Gastrocnemius medialis (tissue), 4 donors: ENCODE results near the gene ERC2. TPM values are rescaled to one million over a fixed set of nuclear protein-coding genes. Genes with fewer than 3 reads are reported as not detected.

ENCODE experiments used
- ATAC-seq, 2 donors: fragments of 150-250 bp; one replicate each; pipeline ENCODE4 v1.9.1; 2016
- DNase-seq, 2 donors: peaks; one replicate each; pipeline ENCODE4 v3.0.0-alpha.2; 2019
- H3K27ac ChIP-seq, 4 donors: fragments of 200-600 bp; sonication (generic); 1 replicate in 1 of 4; 2 replicates in 3 of 4; pipeline ENCODE4 v1.5.1; 2016 to 2018; ENCODE audit warnings: mild to moderate bottlenecking in 2 of 4, moderate library complexity in 1 of 4
- H3K27me3 ChIP-seq, 3 donors: fragments of 200-600 bp; sonication (generic) in 2 of 3; 1 replicate in 1 of 3; 2 replicates in 2 of 3; pipeline versions ENCODE4 v1.5.1 to v1.6.0; 2016 to 2019; ENCODE audit warnings: mild to moderate bottlenecking in 1 of 3, moderate library complexity in 1 of 3
- H3K36me3 ChIP-seq, 2 donors: fragments of 200-600 bp; sonication (generic) in 1 of 2; one replicate each; pipeline ENCODE4 v1.5.1; 2017 to 2018
- H3K4me1 ChIP-seq, 2 donors: fragments of 200-600 bp; sonication (generic) in 1 of 2; one replicate each; pipeline ENCODE4 v1.5.1; 2016 to 2017; ENCODE audit warnings: mild to moderate bottlenecking in 2 of 2
- H3K4me3 ChIP-seq, 4 donors: fragments of 200-600 bp; sonication (generic) in 3 of 4; 1 replicate in 1 of 4; 2 replicates in 3 of 4; pipeline ENCODE4 v1.5.1; 2016 to 2019; ENCODE audit warnings: mild to moderate bottlenecking in 2 of 4
- H3K9me3 ChIP-seq, 3 donors: fragments of 200-600 bp; sonication (generic) in 2 of 3; 1 replicate in 1 of 3; 2 replicates in 2 of 3; pipeline ENCODE4 v1.5.1; 2016 to 2019
- POLR2A ChIP-seq, 2 donors: fragments of 450-650 bp; IDR thresholded peaks; one replicate each; pipeline ENCODE4 v1.6.1; 2017; ENCODE audit warnings: antibody characterized with exemption in 2 of 2, mild to moderate bottlenecking in 2 of 2, moderate library complexity in 2 of 2
- in situ Hi-C, 4 donors: fragments of 200-750 bp; cut with MboI; loops; one replicate each; pipeline versions ENCODE4 v1.15.0 to v1.8.0; 2017; ENCODE audit warnings: low sequenced_read_pairs in 4 of 4
- intact Hi-C: fragments of 100-400 bp; cut with DNase I; formaldehyde crosslinking; loops from one replicate; pipeline ENCODE4 v1.15.1; 2023; ENCODE audit warnings: low total_unique reads
- total RNA-seq, 4 donors: library from RNA; depleted of rRNA; stranded (reverse); fragments of >200 nt; gene quantifications; one replicate each; pipeline versions ENCODE4 v1.1.0 to v1.2.3, GENCODE V29; 2016
- TF ChIP-seq, protein P1 (sequence below), 5 experiments: fragments of 450-650 bp in 3 of 5; fragments of 200-600 bp in 2 of 5; sonication (generic) in 2 of 5; IDR thresholded peaks in 4 of 5; conservative IDR thresholded peaks in 1 of 5; 1 replicate in 4 of 5; 2 replicates in 1 of 5; pipeline ENCODE4 v1.5.1; 2016 to 2019; ENCODE audit warnings: antibody characterized with exemption in 5 of 5, mild to moderate bottlenecking in 3 of 5, moderate library complexity in 3 of 5

Gene ERC2
- total RNA-seq, 4 donors from 2014 or later: not detected

DNA sequence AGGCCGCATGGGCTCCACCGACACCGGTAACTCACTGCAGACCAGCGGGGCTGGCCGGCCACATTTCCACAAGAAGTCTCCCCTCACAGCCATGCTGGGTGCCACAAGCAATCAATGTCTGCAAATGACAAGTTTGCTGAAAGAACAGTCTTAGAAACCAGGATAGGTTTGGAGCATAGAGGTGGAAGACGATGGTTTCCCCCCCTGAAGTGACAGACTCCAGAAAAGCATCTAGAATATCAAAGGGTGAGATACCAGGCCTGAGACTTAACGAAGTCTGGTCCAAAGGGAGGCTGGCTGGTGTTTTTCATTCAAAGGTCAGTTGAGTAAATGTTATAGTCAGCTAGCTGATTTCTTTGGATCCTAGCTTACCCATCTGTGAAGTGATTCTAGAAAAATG is 931.1 kb downstream of the ERC2 start:
- ATAC-seq: no peak
- in situ Hi-C loops (no loop called here), intact Hi-C loops (no loop called here)
- H3K4me3 ChIP-seq: no peak overlapping the region
- TF ChIP-seq, protein P1, sequence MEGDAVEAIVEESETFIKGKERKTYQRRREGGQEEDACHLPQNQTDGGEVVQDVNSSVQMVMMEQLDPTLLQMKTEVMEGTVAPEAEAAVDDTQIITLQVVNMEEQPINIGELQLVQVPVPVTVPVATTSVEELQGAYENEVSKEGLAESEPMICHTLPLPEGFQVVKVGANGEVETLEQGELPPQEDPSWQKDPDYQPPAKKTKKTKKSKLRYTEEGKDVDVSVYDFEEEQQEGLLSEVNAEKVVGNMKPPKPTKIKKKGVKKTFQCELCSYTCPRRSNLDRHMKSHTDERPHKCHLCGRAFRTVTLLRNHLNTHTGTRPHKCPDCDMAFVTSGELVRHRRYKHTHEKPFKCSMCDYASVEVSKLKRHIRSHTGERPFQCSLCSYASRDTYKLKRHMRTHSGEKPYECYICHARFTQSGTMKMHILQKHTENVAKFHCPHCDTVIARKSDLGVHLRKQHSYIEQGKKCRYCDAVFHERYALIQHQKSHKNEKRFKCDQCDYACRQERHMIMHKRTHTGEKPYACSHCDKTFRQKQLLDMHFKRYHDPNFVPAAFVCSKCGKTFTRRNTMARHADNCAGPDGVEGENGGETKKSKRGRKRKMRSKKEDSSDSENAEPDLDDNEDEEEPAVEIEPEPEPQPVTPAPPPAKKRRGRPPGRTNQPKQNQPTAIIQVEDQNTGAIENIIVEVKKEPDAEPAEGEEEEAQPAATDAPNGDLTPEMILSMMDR (IDR thresholded peaks at IDR 0.05 in 4 of 5, conservative IDR thresholded peaks at IDR 0.05 in 1 of 5): no peak
- H3K9me3 ChIP-seq: no peaks in the 10 kb centered on the region
- H3K27ac ChIP-seq: no peak overlapping the region
- H3K27me3 ChIP-seq: no peaks in the 10 kb centered on the region
- no peak for DNase-seq
- no peaks in the 10 kb centered on the region for H3K36me3 ChIP-seq
- no peaks in the 10 kb centered on the region for H3K4me1 ChIP-seq

- Histone ChIP-seq H3K9me3 (no peaks in the 10 kb centered on the region), H3K27ac (no peak overlapping the region), H3K4me3 (no peak overlapping the region), H3K4me1 (no peaks in the 10 kb centered on the region), H3K27me3 (no peaks in the 10 kb centered on the region), H3K36me3 (no peaks in the 10 kb centered on the region)
- in situ Hi-C loops (no loop called here), intact Hi-C loops (no loop called here)
- DNase-seq (no peak), ATAC-seq (no peak)
- TF ChIP-seq POLR2A (IDR thresholded peaks at IDR 0.05): no peak
These were observed 933.4 kb downstream of the ERC2 start for GRCh38 chr3:55534876-55535275.

- H3K36me3 ChIP-seq: no peaks in the 10 kb centered on the region
- H3K4me3 ChIP-seq: no peak overlapping the region
- TF ChIP-seq, protein P1 (IDR thresholded peaks at IDR 0.05 in 4 of 5, conservative IDR thresholded peaks at IDR 0.05 in 1 of 5): no peak
- TF ChIP-seq POLR2A (IDR thresholded peaks at IDR 0.05): no peak
- ATAC-seq (no peak), DNase-seq (no peak)
- in situ Hi-C loops (no loop called here), intact Hi-C loops (no loop called here)
- H3K4me1 ChIP-seq: no peaks in the 10 kb centered on the region
- no peak overlapping the region for H3K27ac ChIP-seq
- H3K27me3 ChIP-seq: no peaks in the 10 kb centered on the region
- H3K9me3 ChIP-seq: no peaks in the 10 kb centered on the region
These were observed 935.5 kb downstream of the ERC2 start for GRCh38 chr3:55532806-55533205.

- intact Hi-C loops (no loop called here), in situ Hi-C loops (no loop called here)
- H3K9me3 ChIP-seq: no peaks in the 10 kb centered on the region
- ATAC-seq (no peak), DNase-seq (no peak)
- no peak overlapping the region for H3K27ac ChIP-seq
- no peaks in the 10 kb centered on the region for H3K4me1 ChIP-seq
- no peaks in the 10 kb centered on the region for H3K27me3 ChIP-seq
- TF ChIP-seq, protein P1 (IDR thresholded peaks at IDR 0.05 in 4 of 5, conservative IDR thresholded peaks at IDR 0.05 in 1 of 5): no peak
- TF ChIP-seq POLR2A (IDR thresholded peaks at IDR 0.05): no peak
- no peak overlapping the region for H3K4me3 ChIP-seq
- H3K36me3 ChIP-seq: no peaks in the 10 kb centered on the region
These were observed 936.9 kb downstream of the ERC2 start for GRCh38 chr3:55531321-55531720.

GRCh38 chr3:55527361-55527760 is 940.9 kb downstream of the ERC2 start:
- no peaks in the 10 kb centered on the region for H3K36me3 ChIP-seq
- in situ Hi-C loops (no loop called here), intact Hi-C loops (no loop called here)
- TF ChIP-seq, protein P1 (IDR thresholded peaks at IDR 0.05 in 4 of 5, conservative IDR thresholded peaks at IDR 0.05 in 1 of 5): no peak
- ATAC-seq (no peak), DNase-seq (no peak)
- no peaks in the 10 kb centered on the region for H3K27me3 ChIP-seq
- no peak overlapping the region for H3K27ac ChIP-seq
- H3K9me3 ChIP-seq: no peaks in the 10 kb centered on the region
- no peaks in the 10 kb centered on the region for H3K4me1 ChIP-seq
- no peak overlapping the region for H3K4me3 ChIP-seq
